SK-N-SH treated with all-trans-retinoic acid at 6 μM for 48 hours (cell line): ENCODE measurements around the gene MATK.

Experiments
- ATAC-seq: fragments of 200-7000 bp; cut with Tn5 transposase; 3 replicates; pipeline ENCODE4 v1.9.1; 2020; ENCODE audit warnings: mild to moderate bottlenecking, moderate library complexity
- ARNTL ChIP-seq: fragments of 450-650 bp; formaldehyde crosslinking; IDR thresholded peaks from 2 replicates; pipeline ENCODE4 v1.5.0; 2020; ENCODE audit warnings: low read depth, mild to moderate bottlenecking, moderate library complexity, borderline replicate concordance
- BACH2 ChIP-seq: fragments of 250-450 bp; sonication (Bioruptor Pico); IDR thresholded peaks from 2 replicates; pipeline ENCODE4 v1.9.0; 2021; ENCODE audit warnings: mild to moderate bottlenecking, borderline replicate concordance
- CSDC2 ChIP-seq: fragments of 250-450 bp; sonication (Bioruptor Pico); IDR thresholded peaks from 2 replicates; pipeline ENCODE4 v1.5.0; 2020; ENCODE audit warnings: mild to moderate bottlenecking, moderate library complexity
- ISL1 ChIP-seq: fragments of 250-450 bp; sonication (Bioruptor Pico); IDR thresholded peaks from 2 replicates; pipeline ENCODE4 v2.1.2; 2022; ENCODE audit warnings: mild to moderate bottlenecking, moderate library complexity
- OSR1 ChIP-seq: fragments of 250-450 bp; sonication (Bioruptor Pico); IDR thresholded peaks from 2 replicates; pipeline ENCODE4 v1.8.0; 2022; ENCODE audit warnings: moderate library complexity, mild to moderate bottlenecking, inconsistent platforms
- PATZ1 ChIP-seq: fragments of 250-450 bp; sonication (Bioruptor Pico); IDR thresholded peaks from 2 replicates; pipeline ENCODE4 v1.8.0; 2020; ENCODE audit warnings: mild to moderate bottlenecking, moderate library complexity, borderline replicate concordance
- POU6F1 ChIP-seq: fragments of 250-450 bp; sonication (Bioruptor Pico); IDR thresholded peaks from 2 replicates; pipeline ENCODE4 v1.8.0; 2021; ENCODE audit warnings: low read depth, mild to moderate bottlenecking, moderate library complexity, borderline replicate concordance
- PPARA ChIP-seq: fragments of 250-450 bp; sonication (Bioruptor Pico); IDR thresholded peaks from 2 replicates; pipeline ENCODE4 v1.5.0; 2020; ENCODE audit warnings: mild to moderate bottlenecking, borderline replicate concordance
- RARB ChIP-seq: fragments of 250-450 bp; sonication (Bioruptor Pico); IDR thresholded peaks from 2 replicates; pipeline ENCODE4 v1.8.0; 2021; ENCODE audit warnings: mild to moderate bottlenecking, moderate library complexity
- SNAI2 ChIP-seq: fragments of 250-450 bp; sonication (Bioruptor Pico); IDR thresholded peaks from 2 replicates; pipeline ENCODE4 v1.5.0; 2020; ENCODE audit warnings: mild to moderate bottlenecking, moderate library complexity
- TCF4 ChIP-seq: fragments of 250-450 bp; sonication (Bioruptor Pico); IDR thresholded peaks from 2 replicates; pipeline ENCODE4 v1.8.0; 2021; ENCODE audit warnings: mild to moderate bottlenecking, moderate library complexity, borderline replicate concordance
- TOX ChIP-seq: fragments of 250-450 bp; sonication (Bioruptor Pico); IDR thresholded peaks from 2 replicates; pipeline ENCODE4 v1.8.0; 2021; ENCODE audit warnings: mild to moderate bottlenecking, moderate library complexity, borderline replicate concordance
- ZC3H10 ChIP-seq: fragments of 250-450 bp; sonication (Bioruptor Pico); IDR thresholded peaks from 2 replicates; pipeline ENCODE4 v1.5.1; 2021; ENCODE audit warnings: mild to moderate bottlenecking, moderate library complexity
- ZFP3 ChIP-seq: fragments of 250-450 bp; sonication (Bioruptor Pico); IDR thresholded peaks from 2 replicates; pipeline ENCODE4 v1.5.0; 2020; ENCODE audit warnings: mild to moderate bottlenecking, moderate library complexity
- ZFP30 ChIP-seq: fragments of 450-650 bp; formaldehyde crosslinking; IDR thresholded peaks from 2 replicates; pipeline ENCODE4 v1.5.0; 2022; ENCODE audit warnings: mild to moderate bottlenecking, moderate library complexity
- ZNF565 ChIP-seq: fragments of 450-650 bp; formaldehyde crosslinking; conservative IDR thresholded peaks from 2 replicates; pipeline ENCODE4 v1.5.0; 2020; ENCODE audit warnings: low read depth, mild to moderate bottlenecking, moderate library complexity
- ZNF70 ChIP-seq: fragments of 450-650 bp; formaldehyde crosslinking; IDR thresholded peaks from 2 replicates; pipeline ENCODE4 v1.5.0; 2020; ENCODE audit warnings: mild to moderate bottlenecking, moderate library complexity
- ZNF8 ChIP-seq: fragments of 450-650 bp; formaldehyde crosslinking; IDR thresholded peaks from 2 replicates; pipeline ENCODE4 v1.5.0; 2020; ENCODE audit warnings: mild to moderate bottlenecking, moderate library complexity
- TF ChIP-seq, protein P1 (sequence below): fragments of 250-450 bp; sonication (Bioruptor Pico); IDR thresholded peaks from 2 replicates; pipeline ENCODE4 v1.5.1; 2020; ENCODE audit warnings: low read depth, mild to moderate bottlenecking, moderate library complexity
- TF ChIP-seq, protein P2 (sequence below): fragments of 250-450 bp; sonication (Bioruptor Pico); IDR thresholded peaks from 2 replicates; pipeline ENCODE4 v1.5.1; 2021; ENCODE audit warnings: mild to moderate bottlenecking, moderate library complexity
- TF ChIP-seq, protein P3 (sequence below): fragments of 250-450 bp; sonication (Bioruptor Pico); IDR thresholded peaks from 2 replicates; pipeline ENCODE4 v1.5.0; 2020; ENCODE audit warnings: mild to moderate bottlenecking, moderate library complexity

MATK gene

GRCh38 chr19:3821857-3822364 lies 35.7 kb upstream of the MATK start:
- ATAC-seq: peak; percentile 83
- TF ChIP-seq ZFP30 (CRISPR knock-in tag): no peak
- no peak for TF ChIP-seq ZFP3 (CRISPR knock-in tag)
- TF ChIP-seq ARNTL (CRISPR knock-in tag): no peak
- no peak for TF ChIP-seq ZNF70 (CRISPR knock-in tag)
- no peak for TF ChIP-seq TOX
- TF ChIP-seq RARB (CRISPR knock-in tag): no peak
- TF ChIP-seq, protein P1, sequence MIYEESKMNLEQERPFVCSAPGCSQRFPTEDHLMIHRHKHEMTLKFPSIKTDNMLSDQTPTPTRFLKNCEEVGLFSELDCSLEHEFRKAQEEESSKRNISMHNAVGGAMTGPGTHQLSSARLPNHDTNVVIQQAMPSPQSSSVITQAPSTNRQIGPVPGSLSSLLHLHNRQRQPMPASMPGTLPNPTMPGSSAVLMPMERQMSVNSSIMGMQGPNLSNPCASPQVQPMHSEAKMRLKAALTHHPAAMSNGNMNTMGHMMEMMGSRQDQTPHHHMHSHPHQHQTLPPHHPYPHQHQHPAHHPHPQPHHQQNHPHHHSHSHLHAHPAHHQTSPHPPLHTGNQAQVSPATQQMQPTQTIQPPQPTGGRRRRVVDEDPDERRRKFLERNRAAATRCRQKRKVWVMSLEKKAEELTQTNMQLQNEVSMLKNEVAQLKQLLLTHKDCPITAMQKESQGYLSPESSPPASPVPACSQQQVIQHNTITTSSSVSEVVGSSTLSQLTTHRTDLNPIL (CRISPR knock-in tag): no peak
- TF ChIP-seq ISL1 (CRISPR knock-in tag): no peak
- no peak for TF ChIP-seq BACH2
- no peak for TF ChIP-seq ZC3H10 (CRISPR knock-in tag)

GRCh38 chr19:3821156-3821555 lies 35.0 kb upstream of the MATK start:
- TF ChIP-seq ISL1 (CRISPR knock-in tag) (no peak), ZNF70 (CRISPR knock-in tag) (no peak), ZNF8 (no peak), TCF4 (CRISPR knock-in tag) (no peak), POU6F1 (CRISPR knock-in tag) (no peak), SNAI2 (CRISPR knock-in tag) (no peak), ARNTL (CRISPR knock-in tag) (no peak), ZC3H10 (CRISPR knock-in tag) (no peak), ZNF565 (CRISPR knock-in tag) (no peak), CSDC2 (no peak), PPARA (no peak), TOX (no peak), RARB (CRISPR knock-in tag) (no peak), PATZ1 (CRISPR knock-in tag) (no peak), ZFP30 (CRISPR knock-in tag) (no peak), OSR1 (CRISPR knock-in tag) (no peak)
- TF ChIP-seq, protein P2, sequence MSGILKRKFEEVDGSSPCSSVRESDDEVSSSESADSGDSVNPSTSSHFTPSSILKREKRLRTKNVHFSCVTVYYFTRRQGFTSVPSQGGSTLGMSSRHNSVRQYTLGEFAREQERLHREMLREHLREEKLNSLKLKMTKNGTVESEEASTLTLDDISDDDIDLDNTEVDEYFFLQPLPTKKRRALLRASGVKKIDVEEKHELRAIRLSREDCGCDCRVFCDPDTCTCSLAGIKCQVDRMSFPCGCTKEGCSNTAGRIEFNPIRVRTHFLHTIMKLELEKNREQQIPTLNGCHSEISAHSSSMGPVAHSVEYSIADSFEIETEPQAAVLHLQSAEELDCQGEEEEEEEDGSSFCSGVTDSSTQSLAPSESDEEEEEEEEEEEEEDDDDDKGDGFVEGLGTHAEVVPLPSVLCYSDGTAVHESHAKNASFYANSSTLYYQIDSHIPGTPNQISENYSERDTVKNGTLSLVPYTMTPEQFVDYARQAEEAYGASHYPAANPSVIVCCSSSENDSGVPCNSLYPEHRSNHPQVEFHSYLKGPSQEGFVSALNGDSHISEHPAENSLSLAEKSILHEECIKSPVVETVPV (CRISPR knock-in tag): no peak
- TF ChIP-seq, protein P3, sequence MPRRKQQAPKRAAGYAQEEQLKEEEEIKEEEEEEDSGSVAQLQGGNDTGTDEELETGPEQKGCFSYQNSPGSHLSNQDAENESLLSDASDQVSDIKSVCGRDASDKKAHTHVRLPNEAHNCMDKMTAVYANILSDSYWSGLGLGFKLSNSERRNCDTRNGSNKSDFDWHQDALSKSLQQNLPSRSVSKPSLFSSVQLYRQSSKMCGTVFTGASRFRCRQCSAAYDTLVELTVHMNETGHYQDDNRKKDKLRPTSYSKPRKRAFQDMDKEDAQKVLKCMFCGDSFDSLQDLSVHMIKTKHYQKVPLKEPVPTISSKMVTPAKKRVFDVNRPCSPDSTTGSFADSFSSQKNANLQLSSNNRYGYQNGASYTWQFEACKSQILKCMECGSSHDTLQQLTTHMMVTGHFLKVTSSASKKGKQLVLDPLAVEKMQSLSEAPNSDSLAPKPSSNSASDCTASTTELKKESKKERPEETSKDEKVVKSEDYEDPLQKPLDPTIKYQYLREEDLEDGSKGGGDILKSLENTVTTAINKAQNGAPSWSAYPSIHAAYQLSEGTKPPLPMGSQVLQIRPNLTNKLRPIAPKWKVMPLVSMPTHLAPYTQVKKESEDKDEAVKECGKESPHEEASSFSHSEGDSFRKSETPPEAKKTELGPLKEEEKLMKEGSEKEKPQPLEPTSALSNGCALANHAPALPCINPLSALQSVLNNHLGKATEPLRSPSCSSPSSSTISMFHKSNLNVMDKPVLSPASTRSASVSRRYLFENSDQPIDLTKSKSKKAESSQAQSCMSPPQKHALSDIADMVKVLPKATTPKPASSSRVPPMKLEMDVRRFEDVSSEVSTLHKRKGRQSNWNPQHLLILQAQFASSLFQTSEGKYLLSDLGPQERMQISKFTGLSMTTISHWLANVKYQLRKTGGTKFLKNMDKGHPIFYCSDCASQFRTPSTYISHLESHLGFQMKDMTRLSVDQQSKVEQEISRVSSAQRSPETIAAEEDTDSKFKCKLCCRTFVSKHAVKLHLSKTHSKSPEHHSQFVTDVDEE (CRISPR knock-in tag): no peak
- TF ChIP-seq, protein P1 (CRISPR knock-in tag): no peak
- TF ChIP-seq, all 23 proteins: peak for 0
- no peak for ATAC-seq
